Vagina (tissue), 2 donors: ENCODE data around the gene CMSS1.
A peak's percentile ranks its signal among the peaks of the same experiment; 100 is the strongest.

Experiments used
- POLR2A ChIP-seq, 2 donors: fragments of 450-650 bp; IDR thresholded peaks; one replicate each; pipeline ENCODE4 v1.6.1; 2017; ENCODE audit warnings: antibody characterized with exemption in 2 of 2, mild to moderate bottlenecking in 2 of 2, moderate library complexity in 2 of 2
- POLR2AphosphoS5 ChIP-seq, 2 donors: sonication (generic); formaldehyde crosslinking; IDR thresholded peaks; one replicate each; pipeline ENCODE4 v1.9.0; 2017; ENCODE audit warnings: antibody characterized with exemption in 2 of 2, mild to moderate bottlenecking in 2 of 2, low read depth in 1 of 2; ENCODE audit not compliant: insufficient read depth in 1 of 2
- TF ChIP-seq, protein P1 (sequence below), 3 experiments: fragments of 450-650 bp in 2 of 3; fragments of 200-600 bp in 1 of 3; sonication (generic) in 1 of 3; IDR thresholded peaks; one replicate each; pipeline ENCODE4 v1.5.1; 2017 to 2019; ENCODE audit warnings: antibody characterized with exemption in 3 of 3, mild to moderate bottlenecking in 2 of 3, moderate library complexity in 2 of 3

DNA sequence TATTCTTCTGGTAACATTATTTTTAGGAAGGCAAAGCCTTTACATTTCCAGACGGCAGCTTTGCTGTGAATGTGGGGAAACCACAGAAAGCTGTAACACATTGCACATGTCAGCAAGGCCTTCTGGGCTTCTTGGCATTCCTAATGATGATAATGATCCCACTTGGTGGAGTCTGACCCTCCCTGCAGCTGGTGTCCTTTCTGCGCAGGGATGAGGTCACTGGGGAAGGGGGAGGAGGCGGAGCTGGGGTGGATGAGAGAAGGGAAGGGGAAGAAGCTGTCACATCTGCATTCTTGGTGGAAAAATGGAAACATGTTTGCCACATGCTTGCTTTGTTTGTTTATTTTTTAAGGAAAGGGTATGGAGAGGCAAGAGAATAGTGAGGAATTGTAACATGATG, 228.0 kb downstream of the CMSS1 start:
- TF ChIP-seq, protein P1, sequence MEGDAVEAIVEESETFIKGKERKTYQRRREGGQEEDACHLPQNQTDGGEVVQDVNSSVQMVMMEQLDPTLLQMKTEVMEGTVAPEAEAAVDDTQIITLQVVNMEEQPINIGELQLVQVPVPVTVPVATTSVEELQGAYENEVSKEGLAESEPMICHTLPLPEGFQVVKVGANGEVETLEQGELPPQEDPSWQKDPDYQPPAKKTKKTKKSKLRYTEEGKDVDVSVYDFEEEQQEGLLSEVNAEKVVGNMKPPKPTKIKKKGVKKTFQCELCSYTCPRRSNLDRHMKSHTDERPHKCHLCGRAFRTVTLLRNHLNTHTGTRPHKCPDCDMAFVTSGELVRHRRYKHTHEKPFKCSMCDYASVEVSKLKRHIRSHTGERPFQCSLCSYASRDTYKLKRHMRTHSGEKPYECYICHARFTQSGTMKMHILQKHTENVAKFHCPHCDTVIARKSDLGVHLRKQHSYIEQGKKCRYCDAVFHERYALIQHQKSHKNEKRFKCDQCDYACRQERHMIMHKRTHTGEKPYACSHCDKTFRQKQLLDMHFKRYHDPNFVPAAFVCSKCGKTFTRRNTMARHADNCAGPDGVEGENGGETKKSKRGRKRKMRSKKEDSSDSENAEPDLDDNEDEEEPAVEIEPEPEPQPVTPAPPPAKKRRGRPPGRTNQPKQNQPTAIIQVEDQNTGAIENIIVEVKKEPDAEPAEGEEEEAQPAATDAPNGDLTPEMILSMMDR (IDR thresholded peaks at IDR 0.05): no peak
- TF ChIP-seq POLR2A (IDR thresholded peaks at IDR 0.05) (no peak), POLR2AphosphoS5 (IDR thresholded peaks at IDR 0.05; ENCODE audit: insufficient read depth in 1 of 2, low read depth in 1 of 2) (peak in 1 of 2 donors; percentile 15)
